Epithelial cell of proximal tubule (primary cell): ENCODE data around the gene SI. TPM values are rescaled to one million over a fixed set of nuclear protein-coding genes. Genes with fewer than 3 reads are reported as not detected.
"Not testable (repeated sequence)": the region's sequence is repeated elsewhere in the genome, so short reads cannot be mapped to it uniquely, and the experiment has no call there.

Experiments
- DNase-seq: peaks from one replicate; pipeline ENCODE4 v3.0.0-alpha.2; 2011; ENCODE audit warnings: low read depth
- H3K4me3 ChIP-seq: 2 replicates; pipeline ENCODE4 v1.5.1; 2011; ENCODE audit warnings: low read depth, mild to moderate bottlenecking, low read length
- CTCF ChIP-seq: conservative IDR thresholded peaks from 2 replicates; pipeline ENCODE4 v1.5.1; 2012; ENCODE audit warnings: low read depth, mild to moderate bottlenecking, low read length
- total RNA-seq: library from RNA; depleted of rRNA; stranded (reverse); fragments of >200 nt; gene quantifications from 2 replicates; pipeline ENCODE4 v1.2.3, GENCODE V29; 2015

SI gene
- total RNA-seq, 1 donor from 2014 or later: not detected

GRCh38 chr3:165070682-165071081 lies 7.6 kb downstream of the SI start:
- DNase-seq: no peak
- H3K4me3 ChIP-seq: no peak overlapping the region
- no peak for TF ChIP-seq CTCF

DNA sequence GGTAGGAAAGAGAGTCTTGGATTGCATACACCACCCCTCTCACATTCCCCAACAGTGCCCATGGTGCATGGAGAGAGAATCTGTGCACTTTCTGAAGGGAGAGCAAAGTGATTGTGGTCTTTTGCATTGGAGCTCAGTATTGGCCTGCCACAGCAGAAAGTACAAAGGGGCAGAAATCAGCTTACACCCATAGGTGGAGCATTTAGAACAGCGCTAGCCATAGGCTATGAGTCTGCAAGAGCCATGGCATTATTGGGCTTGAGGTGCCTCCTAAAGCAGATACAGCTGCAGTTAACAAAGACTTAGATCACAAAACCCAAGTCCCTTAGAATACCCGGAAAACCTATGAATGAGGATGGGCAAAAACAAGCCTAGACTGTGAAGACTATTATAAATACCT lies 21.8 kb downstream of the SI start:
- DNase-seq: no peak
- no peak overlapping the region for H3K4me3 ChIP-seq
- no peak for TF ChIP-seq CTCF

DNA sequence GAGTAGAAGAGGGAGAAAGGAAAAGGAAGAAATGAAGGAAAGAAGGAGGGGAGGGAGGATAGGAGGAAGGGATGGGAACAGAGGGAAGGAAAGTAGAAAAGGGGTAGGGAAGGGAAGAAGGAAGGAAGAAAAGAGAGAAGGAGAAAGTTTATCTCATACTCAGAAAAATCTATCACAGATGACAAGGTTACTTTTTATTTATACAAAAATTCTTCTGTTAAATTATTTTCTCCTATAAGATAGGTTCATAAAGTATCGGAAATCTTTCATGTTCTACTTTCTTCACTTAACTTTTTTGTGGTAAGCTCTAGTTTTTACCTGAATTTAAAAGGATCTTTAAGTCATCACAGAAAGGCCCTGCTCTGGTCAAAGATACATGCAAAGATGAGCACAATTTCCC lies 38.1 kb downstream of the SI start:
- no peak overlapping the region for H3K4me3 ChIP-seq
- no peak for TF ChIP-seq CTCF
- no peak for DNase-seq

GRCh38 chr3:165011557-165011956 lies 66.7 kb downstream of the SI start:
- DNase-seq: no peak
- no peak for TF ChIP-seq CTCF

GRCh38 chr3:164984947-164985346 lies 93.3 kb downstream of the SI start:
- no peak for TF ChIP-seq CTCF
- no peak overlapping the region for H3K4me3 ChIP-seq
- DNase-seq: no peak

More at GRCh38 chr3:165011557-165011956, 66.7 kb downstream of the SI start:
- H3K4me3 ChIP-seq: no peak overlapping the region

DNA sequence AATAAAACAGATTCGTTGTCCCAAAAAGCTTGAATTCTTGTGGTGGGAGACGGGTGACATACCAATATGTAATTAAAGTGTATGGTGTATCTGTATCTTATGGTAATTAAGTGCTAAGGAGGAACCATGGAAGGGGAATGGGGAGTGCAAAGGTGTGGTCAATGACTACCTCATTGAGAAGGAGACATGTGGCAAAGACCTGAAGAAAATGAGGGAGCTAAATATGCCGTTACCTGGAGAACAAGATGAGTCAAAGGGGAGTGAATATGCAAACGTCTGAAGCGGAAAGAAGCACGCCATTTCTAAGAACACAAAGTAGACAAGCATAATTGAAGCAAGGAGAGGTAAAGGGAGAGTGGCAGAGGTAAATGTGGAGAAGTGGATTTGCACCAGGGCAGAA lies 115.7 kb downstream of the SI start:
- no peak for DNase-seq
- no peak for TF ChIP-seq CTCF
- no peak overlapping the region for H3K4me3 ChIP-seq

DNA sequence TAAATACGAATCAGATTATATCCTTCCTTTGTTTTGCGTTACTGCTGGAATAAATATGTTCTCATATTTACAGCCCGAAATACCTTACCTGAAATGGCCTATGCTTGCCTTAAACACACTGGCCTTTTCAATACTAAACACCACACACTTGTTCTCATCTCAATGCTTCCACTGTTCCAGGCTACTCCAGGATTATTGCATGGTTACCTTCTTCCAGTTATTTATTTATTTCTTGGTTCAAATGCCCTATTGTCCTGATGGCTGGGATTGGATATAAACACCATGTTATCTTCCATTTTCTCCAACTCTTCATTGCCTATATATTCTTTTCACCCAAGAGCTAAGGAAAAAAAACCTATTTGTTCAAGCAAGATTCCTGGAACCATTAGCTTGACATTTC lies 125.3 kb downstream of the SI start:
- DNase-seq: no peak
- TF ChIP-seq CTCF: no peak
- no peak overlapping the region for H3K4me3 ChIP-seq

GRCh38 chr3:164951403-164951802 lies 126.9 kb downstream of the SI start:
- not testable (repeated sequence) for H3K4me3 ChIP-seq, DNase-seq
